ENCODE results near the gene RAMACL.
"Not testable (repeated sequence)": the region's sequence is repeated elsewhere in the genome, so short reads cannot be mapped to it uniquely, and the experiment has no call there.

Gene RAMACL

DNA sequence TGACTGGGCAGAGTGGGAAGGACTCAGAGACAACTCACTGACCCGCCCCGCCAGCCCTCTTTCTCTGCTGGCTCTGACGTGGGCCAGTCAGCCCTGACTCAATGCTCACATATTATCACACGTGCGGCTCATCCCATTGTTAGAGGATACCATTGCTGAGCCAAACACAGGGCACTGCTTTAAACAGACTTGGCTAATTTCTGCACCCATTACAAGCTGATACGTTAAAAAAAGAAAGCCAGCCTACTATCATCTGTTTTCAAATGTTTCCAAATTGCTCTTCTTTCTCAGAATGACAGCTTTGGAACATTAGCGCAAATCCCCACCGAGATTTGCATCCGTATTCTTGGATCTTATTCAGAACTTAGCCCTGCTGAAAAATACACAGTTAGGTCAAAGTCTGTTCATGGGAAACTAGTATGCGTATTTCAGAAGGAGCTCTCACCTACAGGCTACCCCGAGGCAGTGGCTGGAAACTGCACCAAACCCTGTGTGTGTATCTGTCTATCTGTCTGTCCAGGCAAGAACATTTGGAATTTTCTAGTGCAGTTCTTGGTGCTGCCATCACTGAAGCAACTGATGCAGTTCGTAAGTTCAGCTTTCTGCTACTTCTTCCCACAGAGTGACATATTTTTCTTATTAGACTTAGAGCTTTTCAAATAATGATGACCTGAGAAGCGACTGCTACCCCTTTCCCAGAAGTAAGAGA is 32.8 kb downstream of the RAMACL start:
- DNase-seq = no peak

DNA sequence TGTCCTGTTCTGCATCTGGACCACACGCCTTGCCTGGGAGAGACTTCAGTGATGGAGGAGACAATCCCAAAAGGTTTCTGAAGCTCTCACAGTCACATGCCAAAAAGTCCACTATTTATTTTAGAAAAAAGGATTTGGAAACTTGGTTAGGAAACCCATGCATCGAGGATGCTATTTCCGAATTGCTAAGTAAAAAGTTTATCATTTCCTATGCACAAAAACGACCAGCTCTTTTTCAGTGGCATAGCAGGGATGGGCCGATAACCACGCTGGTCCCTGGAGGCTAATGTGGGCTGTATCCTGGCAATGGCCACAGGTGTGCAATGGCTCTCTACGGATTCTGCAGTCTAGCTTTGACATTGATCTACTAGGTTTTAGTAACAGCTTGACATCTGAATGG is 33.9 kb downstream of the RAMACL start:
- DNase-seq = no peak

DNA sequence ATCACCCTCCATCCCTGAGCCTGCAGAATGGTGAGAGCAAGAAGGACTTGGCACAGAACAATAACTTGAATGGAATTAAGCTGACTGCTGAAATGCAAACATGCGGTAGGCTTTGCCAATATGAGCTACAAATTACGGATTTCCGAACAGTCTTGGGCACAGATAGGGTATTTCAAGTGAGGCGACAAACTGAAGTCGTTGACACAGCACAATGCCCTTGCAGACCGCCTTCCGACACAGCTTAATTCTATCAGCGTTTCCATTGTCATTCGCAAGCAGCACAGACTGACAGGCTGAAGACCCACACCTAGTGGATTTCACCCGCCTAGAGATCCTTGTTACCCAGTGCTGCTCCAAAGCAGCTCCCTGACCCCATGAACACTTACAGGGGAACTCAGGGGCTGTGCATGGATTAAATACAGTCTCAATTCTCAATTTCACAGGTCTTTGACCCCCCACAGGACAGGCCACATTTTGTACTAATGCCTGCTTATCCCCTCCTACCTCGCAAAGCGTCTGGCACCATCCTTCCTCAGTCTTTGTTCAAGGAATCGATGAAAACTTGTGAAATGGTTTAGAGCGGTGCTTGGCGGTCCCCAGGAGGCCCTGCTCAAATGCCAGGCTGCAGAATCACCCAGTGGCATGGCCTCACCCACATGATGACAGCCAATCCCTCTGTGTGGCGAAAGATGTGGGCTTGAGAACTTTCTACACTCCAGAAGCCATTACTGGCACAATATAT is 34.6 kb downstream of the RAMACL start:
- DNase-seq = no peak

DNA sequence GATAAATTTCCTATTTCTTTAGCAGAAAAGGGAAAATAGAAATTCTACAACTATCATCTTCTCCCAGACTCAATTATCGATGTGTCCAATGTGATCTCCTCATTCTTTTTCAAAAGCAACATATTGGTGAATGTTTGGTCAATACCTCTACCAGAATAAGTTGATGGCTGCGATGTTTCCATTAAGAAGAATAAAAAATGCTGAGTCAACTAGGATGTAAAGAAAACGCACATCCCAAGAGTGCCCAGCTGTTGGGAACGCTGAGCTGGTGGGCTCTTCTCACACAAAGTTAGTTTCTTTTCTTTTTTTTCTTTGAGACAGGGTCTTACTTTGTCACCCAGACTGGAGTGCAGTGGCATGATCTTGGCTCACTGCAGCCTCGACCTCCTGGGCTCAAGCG is 39.8 kb downstream of the RAMACL start:
- no peak for DNase-seq

DNA sequence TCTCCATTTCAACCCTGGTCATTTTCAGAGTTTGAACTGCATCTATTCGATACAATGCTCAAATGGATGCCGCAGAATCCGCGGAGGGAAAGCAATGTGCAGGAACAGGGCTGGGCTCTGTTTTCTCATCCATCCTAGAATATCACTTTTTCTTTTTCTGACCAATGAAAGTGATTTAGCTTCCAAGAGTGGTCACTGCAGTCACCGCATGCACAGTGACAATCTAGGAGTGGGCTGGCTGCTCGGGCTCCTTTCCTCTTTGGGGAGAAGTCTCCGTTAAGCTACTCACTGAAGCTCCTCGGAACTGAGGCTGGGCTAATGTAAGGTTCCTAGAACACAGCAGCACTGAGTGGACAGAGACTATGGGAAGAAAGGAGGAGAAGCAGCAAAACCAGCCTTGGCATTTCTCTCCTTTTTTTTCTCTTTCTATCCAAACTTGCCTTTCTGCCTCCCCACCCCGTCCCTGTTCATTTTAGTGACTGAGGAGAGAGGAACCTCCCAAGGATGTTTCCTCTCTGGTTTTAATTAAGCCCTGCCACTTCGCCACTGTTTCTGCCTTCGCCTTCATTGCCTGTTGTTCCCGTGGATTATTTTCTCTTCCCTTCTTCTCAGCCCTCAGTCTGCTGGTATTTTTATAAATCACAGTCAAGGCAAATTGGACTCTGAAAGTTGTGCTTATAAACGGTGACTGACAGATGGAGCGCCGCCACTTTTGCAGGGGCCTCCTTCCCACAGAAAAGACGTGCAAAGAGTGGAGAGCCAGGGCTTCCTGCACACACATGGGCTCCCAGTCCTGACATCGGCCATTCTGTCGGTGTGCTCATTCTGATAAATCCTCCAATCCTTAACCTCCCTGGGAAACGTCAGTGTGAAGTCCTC is 41.1 kb downstream of the RAMACL start:
- DNase-seq = no peak

DNA sequence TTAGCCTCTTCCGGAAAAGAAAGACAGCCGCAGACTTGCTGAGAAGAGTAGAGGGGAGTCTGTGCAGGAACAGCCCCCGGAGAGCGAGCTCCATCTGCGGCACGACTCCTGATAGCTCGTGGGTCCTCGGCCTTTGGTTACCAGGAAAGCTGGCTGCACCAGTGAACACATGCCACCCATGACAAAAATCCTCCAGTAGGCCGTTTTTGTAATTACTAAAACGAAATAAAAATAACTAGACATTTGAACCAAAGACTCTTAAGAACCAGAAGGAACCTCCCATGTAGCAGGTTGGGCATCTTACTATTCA is 42.2 kb downstream of the RAMACL start:
- DNase-seq = no peak

DNA sequence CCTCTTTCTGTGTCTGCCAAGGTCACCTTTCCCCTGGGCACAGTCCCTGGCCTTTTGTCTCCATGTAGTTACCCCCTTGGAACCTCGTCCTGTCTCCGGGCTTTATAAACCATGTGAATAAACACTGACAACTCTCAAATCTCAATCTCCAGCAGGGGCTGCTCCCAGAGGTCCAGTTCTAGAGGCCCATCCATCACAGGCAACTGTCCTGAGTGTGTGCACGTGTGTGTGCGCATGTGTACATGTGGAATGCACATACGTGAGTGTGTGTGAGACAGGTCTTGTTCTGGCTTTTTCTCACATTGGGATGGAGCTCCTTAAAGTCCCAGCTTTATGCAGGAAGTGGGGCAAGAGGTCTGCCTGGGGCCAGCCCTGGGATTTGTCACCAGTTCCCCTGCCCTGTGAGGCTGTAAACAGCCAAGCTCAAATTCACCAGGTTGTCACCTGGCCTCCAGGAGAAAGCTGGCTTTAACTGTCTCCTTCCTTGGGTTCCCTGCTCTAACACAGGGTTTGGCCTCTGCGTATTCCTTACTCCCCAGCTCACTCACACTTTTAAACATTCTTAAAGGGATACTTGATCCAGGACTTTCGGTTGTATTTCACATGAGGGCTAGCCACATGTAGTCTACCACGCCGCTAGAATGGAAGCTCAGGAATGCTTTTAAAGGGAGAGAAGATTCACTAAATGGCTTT is 42.7 kb downstream of the RAMACL start:
- no peak for DNase-seq

DNA sequence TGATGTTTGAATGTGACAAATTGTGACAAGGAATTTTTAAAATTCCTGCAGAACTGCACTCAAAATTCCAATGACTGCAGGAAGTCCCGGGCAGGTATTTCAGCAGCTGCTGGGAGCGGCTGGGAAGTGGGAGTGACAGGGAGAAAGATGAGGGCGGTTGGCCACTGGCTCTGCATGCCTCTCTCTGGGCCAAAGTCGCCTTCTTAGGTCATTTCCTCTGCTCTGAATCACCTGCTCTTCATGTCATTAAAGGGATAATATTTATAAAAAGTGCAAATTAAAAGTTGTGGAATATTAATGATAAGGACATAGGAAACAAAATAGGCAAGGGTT is 43.9 kb downstream of the RAMACL start:
- DNase-seq = no peak

DNA sequence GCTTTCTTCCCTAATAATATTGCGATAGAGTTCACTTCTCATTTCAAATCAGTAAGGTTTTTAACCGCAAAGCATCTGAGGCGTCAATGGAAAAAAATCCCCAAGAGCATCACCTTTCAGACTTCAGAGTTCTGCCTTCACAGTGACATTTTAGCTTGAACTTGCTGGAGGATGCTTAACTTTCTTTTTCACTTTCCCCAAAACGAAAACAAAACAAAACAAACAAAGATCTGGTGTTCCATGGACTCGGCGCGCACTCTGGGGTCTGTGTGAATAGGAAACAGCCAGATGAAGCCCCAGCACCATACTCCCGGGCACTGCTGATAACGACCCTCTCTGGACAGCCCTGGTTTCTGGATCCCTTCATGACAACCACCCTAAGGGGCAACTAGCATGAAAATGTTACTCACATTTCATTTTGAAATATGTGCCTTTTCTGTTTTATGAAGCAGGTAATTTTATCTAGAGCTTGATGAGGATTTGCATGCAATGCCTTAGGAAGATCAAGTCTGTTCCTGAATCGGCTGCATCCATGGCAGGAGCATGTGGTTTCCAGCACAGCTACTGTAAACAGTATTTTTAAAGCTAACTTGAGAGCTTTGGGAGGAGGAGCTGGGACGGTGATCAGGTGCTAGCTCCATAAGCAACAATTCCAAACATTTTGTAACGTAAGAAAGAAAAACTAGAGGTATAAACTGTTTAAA is 44.5 kb downstream of the RAMACL start:
- peak; percentile 3 to 4 for DNase-seq

DNA sequence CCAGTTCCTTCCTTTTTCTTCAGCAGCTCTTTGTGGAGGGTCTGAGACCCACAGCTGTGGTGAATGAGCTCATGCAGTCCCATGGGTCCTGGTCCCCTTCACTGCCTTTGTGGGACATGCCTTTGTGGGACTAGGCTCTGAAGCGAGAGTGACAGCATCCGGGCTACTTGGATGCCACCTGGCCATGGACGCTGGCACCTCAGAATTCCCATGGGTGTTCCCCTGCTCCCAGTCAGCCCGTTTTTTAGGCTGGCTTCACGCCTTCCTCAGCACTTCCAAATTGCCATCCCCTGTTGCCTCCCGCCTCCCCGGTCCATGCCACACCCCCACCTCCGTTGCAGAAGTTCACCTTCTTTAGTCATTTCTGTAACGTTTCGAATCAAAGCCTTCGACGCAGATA is 45.1 kb downstream of the RAMACL start:
- no peak for DNase-seq

DNA sequence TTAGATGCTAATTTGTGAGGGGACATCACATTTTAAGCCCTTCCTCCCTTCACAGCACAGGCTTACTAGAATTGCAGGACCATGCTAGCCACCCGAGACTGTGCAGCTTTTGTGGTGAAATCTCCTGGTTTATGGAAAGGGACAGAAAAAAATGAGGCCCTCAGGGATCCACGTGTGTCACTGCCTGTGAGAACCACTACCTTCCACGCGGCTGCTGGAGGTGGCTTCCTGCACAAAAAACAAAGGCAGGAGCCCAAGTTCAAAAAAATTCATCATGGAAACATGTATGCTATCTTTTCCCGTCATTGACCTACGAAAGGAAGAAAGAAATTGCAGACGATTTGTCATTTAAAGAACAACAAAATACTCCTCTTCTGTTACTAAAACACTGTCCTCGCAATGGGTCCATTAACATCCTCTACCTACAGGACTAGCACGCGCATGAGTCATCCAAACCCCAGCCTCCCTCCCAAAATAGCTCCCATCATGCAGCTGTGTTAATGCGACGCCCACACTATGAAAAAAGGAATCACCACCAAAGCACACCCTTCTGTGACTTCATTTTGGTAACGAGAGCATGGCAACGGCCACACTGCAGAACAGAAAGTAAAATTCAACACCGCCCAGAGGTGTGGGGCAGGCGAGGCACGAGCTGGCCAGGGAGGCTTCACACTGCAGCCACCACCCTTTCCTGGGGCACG is 45.7 kb downstream of the RAMACL start:
- DNase-seq = peak; percentile 31 to 80

DNA sequence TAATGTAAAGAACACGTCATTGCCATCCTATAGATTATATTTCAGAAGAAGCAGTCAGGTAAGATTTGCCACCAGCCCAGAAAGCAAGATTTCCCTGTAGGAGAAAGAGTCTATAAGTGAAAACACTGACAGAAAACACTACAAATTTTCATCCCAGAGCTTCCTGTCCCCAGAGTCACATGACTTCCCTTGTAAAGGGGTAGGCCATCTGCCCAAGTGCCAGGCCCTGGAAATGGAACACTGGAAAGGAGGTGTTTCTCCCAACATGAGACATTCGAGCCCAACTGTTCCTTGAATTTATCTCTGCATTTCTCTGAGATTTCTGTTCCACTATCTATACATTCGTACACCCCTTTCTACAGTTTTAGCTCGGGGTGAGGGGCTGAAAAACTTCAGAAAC is 46.9 kb downstream of the RAMACL start:
- DNase-seq = no peak

DNA sequence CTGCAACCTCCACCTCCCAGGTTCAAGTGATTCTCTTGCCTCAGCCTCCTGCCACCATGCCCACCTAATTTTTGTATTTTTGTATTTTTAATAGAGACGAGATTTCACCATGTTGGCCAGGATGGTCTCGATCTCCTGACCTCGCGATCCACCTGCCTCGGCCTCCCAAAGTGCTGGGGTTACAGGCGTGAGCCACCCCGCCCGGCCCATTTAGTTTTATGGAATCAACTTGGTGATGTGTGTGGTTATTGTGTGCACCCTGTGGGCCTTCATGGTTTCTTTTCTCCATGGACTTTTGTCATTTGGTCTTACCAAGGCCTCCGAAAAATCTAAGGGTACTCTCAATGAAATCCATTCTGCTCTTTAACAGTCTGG is 47.5 kb downstream of the RAMACL start:
- not testable (repeated sequence) for DNase-seq

DNA sequence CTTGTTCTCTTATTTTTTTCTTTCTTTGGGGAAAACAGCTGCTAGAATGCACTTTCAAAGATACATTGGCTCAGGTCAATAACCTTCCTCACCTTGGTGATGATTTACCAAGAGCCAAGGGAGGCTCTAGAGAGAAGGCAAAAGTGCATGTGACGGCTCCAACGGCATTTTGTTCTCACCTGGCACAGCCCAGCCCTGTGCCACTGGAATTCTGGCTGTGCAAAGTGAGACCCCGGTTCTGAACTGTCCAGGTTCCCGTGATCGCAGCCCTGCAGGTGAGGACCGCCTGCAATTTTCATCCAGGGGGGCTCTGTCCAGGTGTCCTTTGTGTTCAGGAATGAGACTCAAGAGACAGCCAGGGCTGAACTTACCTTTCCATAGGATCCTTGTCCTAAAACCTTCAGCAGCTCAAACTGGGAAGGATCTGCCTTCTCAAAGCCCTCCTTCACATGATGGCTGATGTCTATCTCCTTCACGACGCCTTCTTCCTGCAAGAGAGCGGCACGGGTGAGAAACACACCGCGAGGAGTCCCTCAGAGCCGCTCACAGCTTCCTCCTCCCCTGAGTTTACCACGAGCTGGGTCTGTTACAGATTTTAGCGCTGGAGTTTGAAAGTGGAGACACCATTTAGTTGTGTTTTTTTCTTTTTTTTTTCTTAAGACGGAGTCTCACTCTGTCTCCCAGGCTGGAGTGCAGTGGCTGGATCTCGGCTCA is 48.0 kb downstream of the RAMACL start:
- DNase-seq = no peak

DNA sequence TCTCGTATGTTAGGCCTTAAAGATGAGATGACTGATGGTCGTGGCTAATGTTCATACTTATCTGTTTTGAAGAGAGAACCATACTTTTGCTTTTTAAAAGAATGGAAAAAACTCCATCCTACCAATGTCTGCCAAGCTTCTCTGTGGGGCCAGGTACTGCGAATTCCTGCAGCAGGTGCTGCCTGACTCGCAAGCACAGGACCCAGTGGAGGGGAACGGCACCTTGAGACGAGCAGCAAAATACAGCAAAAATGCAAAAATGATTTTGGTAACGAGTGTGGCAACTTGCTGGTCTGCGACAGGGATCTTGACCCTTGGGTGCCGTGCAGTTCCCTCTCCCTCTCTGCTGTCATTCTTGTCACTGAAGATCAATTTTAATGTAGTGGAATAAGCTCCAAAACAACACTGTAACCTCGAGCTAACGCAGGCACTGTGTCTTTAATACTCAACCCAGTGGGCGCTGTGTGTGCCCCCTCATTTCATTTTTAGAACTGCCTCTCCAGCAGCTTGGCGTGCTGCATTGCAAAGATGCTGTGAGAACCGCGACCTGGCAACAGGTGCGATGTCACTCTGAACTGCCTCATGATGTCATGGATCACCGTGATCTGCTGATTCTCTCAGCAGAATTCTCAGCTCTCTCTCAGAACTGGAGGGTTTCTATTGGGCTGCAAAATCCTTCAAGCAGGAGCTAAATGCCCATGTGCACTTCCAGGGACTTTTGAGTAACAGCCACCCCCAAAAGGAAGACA is 51.6 kb downstream of the RAMACL start:
- DNase-seq = no peak

DNA sequence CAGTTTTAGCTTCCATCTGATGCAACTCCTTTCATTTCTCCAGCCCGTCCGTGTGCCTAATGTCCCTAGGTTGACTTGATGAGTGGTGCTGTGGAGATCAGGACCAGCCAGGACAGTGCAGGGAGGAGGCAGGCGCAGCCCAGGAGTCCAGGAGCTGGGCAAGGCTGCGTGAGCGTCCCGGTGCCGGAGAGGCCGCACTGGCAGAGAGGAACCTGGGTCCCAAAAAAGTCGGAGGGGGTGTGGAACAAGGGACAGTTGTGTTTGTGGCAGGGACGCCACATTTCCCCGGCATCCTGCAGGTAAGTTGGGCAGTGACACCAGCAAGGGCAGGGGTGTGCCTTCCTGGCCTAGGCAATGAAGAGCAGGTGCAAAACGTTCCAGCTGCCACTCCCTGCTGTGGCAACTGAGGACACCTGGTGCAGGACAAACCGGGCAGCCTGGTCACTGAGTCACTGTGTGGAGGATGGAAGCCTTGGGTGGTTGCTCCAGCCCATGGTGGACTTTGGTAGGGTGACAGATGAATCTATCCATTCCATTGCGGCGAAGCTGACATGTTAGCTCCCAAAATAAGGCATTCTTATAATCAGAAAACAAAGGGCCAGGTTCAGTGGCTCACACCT is 53.2 kb downstream of the RAMACL start:
- no peak for DNase-seq
